Stimulated activated CD8-positive, alpha-beta memory T cell treated with anti-CD3 and anti-CD28 coated beads, Interleukin-12 subunit alpha, Interleukin-12 subunit beta, amount 100 ng/mL, for 1 hour (primary cell): ENCODE results near the gene EXO1.
"Not testable (repeated sequence)": the region's sequence is repeated elsewhere in the genome, so short reads cannot be mapped to it uniquely, and the experiment has no call there.

Experiments
- DNase-seq: peaks from one replicate; pipeline ENCODE4 v3.0.0-alpha.2; 2020; ENCODE audit warnings: low read depth

EXO1 gene

DNA sequence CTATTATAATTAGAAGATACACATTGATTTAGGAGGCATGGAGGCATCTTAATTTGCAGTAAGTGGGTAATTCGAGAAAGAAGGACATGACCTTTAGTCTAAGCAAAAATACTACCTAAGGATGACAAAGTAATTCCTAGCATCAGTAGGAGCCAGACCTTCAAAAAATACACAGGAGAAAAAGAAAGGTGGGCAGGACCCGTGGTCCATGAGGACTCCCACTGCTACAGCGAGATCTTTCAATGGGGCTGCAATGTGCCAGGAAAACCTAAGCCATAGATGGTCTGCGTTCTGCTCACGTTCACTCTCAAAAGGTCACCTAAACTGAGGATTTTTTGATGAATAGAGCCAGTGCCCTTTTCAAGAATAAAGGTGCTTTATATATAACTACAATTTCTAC lies 10.6 kb upstream of the EXO1 start:
- no peak for DNase-seq

- DNase-seq: no peak
These were observed 10.1 kb upstream of the EXO1 start for GRCh38 chr1:241837901-241838300.

DNA sequence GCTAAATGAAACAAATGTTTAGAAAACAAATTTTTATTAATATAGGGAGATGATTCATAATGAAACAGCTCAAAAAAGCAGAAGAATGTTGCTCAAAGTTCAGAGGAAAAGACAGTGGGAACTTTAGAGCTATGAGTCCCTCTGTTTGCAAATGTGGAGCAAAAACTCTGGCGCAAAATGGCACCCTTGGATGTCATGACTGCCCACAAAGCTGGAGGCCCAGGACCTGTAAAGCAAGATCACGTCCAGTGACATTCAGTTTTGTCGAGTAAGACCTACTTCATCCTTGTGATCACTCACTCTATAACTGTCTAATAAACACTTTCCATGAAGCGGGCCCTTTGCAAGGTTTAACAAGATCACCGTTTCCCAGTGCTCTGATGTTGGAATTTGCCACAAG lies 9.1 kb upstream of the EXO1 start:
- DNase-seq: no peak

GRCh38 chr1:241839369-241839979 lies 8.5 kb upstream of the EXO1 start:
- DNase-seq: no peak

DNA sequence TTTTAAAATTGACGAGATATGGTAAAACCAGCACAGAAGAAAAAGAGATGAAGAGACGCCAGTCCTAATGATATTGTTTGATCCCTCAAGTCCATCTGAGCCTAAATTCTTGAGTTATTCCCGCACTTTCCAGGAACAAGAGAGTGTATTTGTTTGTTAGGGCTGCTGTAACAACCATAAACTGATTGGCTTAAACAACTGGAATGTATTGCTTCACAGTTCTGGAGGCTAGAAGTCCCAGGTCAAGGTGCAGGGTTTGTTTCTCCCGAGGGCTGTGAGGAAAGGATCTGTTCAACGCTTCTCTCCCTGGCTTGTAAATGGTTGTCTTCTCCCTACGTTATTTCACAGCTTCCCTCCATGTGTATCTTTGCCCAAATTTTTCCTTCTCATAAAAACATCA lies 7.8 kb upstream of the EXO1 start:
- no peak for DNase-seq

- DNase-seq: no peak
These were observed 6.3 kb upstream of the EXO1 start for GRCh38 chr1:241841691-241842090.

DNA sequence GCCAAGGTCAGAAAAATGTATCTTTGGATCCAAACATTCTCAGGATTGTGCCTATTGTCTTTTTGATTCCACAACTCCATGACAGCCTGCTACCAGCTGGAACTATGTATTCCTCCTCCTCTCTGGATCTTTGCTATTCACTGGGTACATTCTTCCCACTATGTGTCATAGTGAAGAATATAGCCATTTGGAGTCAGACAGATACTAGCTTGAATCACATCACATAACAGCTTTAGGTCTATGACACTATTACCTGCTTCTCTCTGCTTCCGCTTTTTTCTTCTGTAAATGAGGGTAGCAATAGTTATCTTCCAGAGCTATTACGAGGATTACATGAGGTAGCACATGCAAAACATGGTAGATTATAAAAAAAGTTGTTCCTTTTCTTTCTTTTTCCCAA lies 5.4 kb upstream of the EXO1 start:
- no peak for DNase-seq

- DNase-seq: no peak
These were observed 3.4 kb upstream of the EXO1 start for GRCh38 chr1:241844593-241844992.

GRCh38 chr1:241846375-241846774 lies 1.6 kb upstream of the EXO1 start:
- DNase-seq: no peak

DNA sequence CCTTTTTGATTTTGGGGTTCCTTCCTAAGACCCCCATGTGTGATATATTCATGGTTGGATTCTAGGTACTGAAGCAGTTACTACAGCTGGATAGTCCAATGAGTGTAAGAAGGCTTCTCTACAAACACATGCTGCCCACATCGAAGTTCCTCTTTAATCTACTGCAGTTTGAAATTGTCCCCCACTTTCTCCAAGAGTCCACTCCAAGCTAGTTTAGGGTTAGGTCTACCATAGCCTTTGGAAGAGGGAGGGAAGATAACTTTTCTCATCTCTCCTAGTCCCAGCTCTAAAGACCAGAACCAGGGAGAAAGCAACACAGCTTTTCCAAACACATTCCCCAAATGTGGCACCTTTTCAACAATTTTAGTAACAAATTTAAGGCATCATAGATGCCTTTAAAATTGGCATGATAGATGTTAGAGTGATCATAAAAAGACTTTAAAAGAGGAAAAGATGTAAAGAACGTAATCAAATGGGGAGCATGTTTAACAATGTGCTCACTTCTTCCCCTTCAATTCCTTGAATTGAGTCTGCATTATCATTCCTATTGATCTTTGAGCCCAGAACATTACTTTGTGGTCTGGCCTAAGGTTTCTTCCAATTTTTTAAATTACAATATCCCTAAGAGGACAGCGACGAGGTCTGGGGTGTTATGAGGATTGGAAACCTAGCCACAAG lies 1.0 kb upstream of the EXO1 start:
- no peak for DNase-seq

GRCh38 chr1:241847540-241847795 lies 536 bp upstream of the EXO1 start:
- no peak for DNase-seq

DNA sequence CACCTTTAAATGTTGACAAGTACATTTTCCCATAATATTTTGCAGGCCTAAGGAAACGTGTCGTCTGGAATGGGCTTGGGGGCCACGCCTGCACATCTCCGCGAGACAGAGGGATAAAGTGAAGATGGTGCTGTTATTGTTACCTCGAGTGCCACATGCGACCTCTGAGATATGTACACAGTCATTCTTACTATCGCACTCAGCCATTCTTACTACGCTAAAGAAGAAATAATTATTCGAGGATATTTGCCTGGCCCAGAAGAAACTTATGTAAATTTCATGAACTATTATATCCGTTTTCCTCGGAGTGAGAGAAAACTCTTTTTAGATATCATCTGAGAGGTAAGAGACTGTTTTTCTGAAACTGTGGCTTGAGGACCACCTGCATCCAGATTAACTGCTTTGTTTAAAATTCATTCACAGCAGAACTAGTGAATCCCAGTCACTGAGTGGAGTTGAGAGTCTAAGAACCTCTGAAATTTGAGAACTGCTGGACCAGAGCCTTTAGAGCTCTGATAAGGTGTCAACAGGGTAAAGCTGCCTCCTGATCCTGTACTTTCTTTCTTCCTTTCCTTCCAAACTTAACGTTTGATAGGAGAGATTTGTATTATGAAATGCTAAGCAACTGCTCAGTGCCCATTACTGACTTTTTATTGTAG lies 811 bp downstream of the EXO1 start:
- no peak for DNase-seq

DNA sequence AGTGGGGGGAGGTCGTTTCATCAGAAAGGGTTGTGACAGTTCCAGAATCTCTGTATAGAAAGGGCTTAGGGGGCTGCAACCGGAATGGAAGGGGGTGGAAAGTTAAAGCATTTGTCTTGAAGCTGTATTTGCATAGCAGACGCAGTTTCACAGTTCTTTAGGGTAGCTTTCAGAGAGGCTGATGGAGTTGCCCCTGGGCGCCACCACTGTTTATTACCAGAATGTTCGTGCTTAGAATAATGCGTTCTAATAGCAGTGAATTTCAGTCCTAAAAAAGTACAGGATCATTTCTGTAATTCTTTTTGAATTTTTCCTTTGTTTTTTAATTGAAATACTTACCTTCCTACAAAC lies 1.3 kb downstream of the EXO1 start:
- DNase-seq: no peak

GRCh38 chr1:241855545-241856140 lies 7.6 kb downstream of the EXO1 start:
- not testable (repeated sequence) for DNase-seq

GRCh38 chr1:241857131-241857530 lies 9.1 kb downstream of the EXO1 start:
- DNase-seq: no peak

DNA sequence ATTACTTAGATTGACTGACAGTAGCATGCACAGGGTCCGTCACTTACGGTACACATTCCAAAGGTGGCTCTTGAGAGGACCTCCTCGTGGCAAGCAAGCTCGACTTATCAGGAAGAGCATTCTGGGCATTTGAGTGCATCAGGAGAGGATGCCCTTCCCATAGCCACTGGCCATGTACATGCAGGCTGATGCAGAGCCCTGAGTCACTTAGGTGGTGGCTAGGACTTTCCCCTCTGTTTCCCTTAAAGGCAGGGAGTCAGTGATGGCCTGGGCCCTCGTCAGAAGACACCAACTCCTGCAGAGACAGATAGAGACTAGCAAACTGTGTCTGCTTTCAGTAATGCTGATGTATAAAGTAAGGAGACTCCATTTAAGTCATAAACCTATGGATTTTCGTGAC lies 12.9 kb downstream of the EXO1 start:
- DNase-seq: no peak

GRCh38 chr1:241869022-241869421 lies 21.0 kb downstream of the EXO1 start:
- DNase-seq: no peak

DNA sequence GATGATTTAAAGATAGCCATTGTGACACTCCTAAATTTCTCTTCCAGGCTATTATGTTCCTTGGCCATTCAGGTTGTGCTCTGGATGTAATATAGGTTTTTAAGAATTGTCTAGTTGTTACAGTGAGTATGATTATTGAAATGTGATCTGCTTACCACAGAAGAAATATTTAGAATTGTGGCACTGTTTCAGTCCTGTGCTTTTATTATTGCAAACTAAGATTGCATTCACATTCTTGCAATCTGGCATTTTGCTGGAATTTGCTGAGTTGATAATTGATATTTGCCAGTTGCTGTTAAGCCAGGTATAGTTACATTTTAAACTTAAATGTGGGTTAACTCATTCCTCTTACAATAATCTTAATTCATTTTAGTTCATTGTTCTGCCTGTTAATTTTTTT lies 22.3 kb downstream of the EXO1 start:
- no peak for DNase-seq

GRCh38 chr1:241870746-241871430 lies 22.9 kb downstream of the EXO1 start:
- DNase-seq: no peak

DNA sequence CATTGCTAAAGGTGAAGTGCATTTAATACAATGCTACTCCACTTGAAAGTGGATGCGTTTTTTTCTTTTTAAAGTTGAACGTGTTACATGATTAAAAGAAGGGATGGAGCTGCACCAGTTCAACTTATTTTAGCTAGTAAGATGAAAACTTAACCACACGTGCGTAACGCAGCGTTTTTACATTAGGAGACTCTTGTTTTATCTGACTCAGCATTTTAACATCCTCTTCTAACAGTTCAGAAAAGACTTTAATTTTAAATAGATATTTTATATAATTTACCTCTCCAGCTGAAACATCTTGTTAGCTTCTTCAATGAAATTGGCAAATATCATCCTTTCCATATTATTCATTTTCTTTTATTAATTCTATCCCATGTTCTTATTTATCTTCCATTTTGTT lies 33.4 kb downstream of the EXO1 start:
- DNase-seq: no peak

- no peak for DNase-seq
These were observed 35.2 kb downstream of the EXO1 start for GRCh38 chr1:241883159-241883558.

DNA sequence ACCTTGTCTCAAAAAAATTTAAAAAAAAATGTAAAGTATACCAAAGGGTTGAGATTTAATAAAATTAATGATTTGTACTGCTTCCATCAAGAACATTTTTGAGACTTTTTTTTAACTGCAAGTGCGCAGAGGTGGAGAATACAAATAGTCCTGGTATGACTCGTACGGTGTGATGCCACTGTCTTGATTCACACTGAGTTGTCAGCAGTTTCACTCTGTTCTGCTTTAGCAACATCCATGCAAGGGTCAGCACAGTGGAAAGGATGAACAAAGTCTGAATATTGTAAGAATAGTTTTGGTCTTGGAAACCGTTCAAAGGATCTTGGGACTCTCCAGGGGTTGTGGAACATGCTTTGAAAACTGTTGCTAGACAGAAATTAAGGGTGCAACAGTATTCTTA lies 40.2 kb downstream of the EXO1 start:
- no peak for DNase-seq

GRCh38 chr1:241891296-241891695 lies 43.3 kb downstream of the EXO1 start:
- no peak for DNase-seq
